Esophagus muscularis mucosa (tissue), 4 donors: ENCODE measurements around the gene OSBP2. TPM values are rescaled to one million over a fixed set of nuclear protein-coding genes. Genes with fewer than 3 reads are reported as not detected.

Experiments used
- DNase-seq: peaks from one replicate; pipeline ENCODE4 v3.0.0-alpha.2; 2017; ENCODE audit errors: extremely low spot score
- H3K27ac ChIP-seq, 4 donors: fragments of 200-600 bp; sonication (generic); replicated peaks in 1 of 4; 1 replicate in 3 of 4; 2 replicates in 1 of 4; pipeline ENCODE4 v1.5.1; 2016 to 2019; ENCODE audit warnings: mild to moderate bottlenecking in 1 of 4
- H3K27me3 ChIP-seq, 4 donors: fragments of 200-600 bp; sonication (generic); one replicate each; pipeline versions ENCODE4 v1.5.1 to v1.6.0; 2016 to 2019
- H3K36me3 ChIP-seq, 4 donors: fragments of 200-600 bp; sonication (generic); one replicate each; pipeline ENCODE4 v1.5.1; 2016 to 2019
- H3K4me1 ChIP-seq, 4 donors: fragments of 200-600 bp; sonication (generic); one replicate each; pipeline ENCODE4 v1.5.1; 2016 to 2019
- H3K4me3 ChIP-seq, 4 donors: fragments of 200-600 bp; sonication (generic); 1 replicate in 2 of 4; 2 replicates in 2 of 4; pipeline ENCODE4 v1.5.1; 2016 to 2019; ENCODE audit warnings: mild to moderate bottlenecking in 4 of 4, moderate library complexity in 1 of 4
- H3K9me3 ChIP-seq, 4 donors: fragments of 200-600 bp; sonication (generic); 1 replicate in 3 of 4; 2 replicates in 1 of 4; pipeline ENCODE4 v1.5.1; 2016 to 2019
- CTCF ChIP-seq, 3 experiments: fragments of 200-600 bp in 2 of 3; fragments of 450-650 bp in 1 of 3; sonication (generic) in 2 of 3; IDR thresholded peaks; one replicate each; pipeline ENCODE4 v1.5.1; 2017 to 2019; ENCODE audit warnings: antibody characterized with exemption in 3 of 3, mild to moderate bottlenecking in 2 of 3, moderate library complexity in 1 of 3
- EP300 ChIP-seq: sonication (generic); formaldehyde crosslinking; IDR thresholded peaks from one replicate; pipeline ENCODE4 v1.6.1; 2017; ENCODE audit warnings: antibody characterized with exemption
- POLR2A ChIP-seq: fragments of 450-650 bp; IDR thresholded peaks from one replicate; pipeline ENCODE4 v1.6.1; 2017; ENCODE audit warnings: antibody characterized with exemption, moderate library complexity, mild to moderate bottlenecking, low read depth
- POLR2AphosphoS5 ChIP-seq, 2 donors: sonication (generic); formaldehyde crosslinking; IDR thresholded peaks; one replicate each; pipeline ENCODE4 v1.6.1; 2017; ENCODE audit warnings: antibody characterized with exemption in 2 of 2
- WGBS: methylation state at CpG from one replicate; pipeline ENCODE4 v1.1.5; 2018; 5-methylcytosine and 5-hydroxymethylcytosine counted together
- intact Hi-C: fragments of 100-400 bp; cut with DNase I; formaldehyde crosslinking; loops from one replicate; pipeline ENCODE4 v1.15.1; 2023
- total RNA-seq, 4 donors: library from RNA; depleted of rRNA; stranded (reverse); fragments of >200 nt; gene quantifications; one replicate each; pipeline versions ENCODE4 v1.1.0 to v1.2.1, GENCODE V29; 2016

OSBP2 gene
- total RNA-seq, 4 donors from 2014 or later: 0.42 to 4.6 (median 2.9) TPM

- Histone ChIP-seq H3K4me1 (peaks cover 9 to 25% (median 24%) of the 10 kb centered on the region in 4 donors), H3K27me3 (no peaks in the 10 kb centered on the region), H3K9me3 (no peaks in the 10 kb centered on the region), H3K27ac (peak overlapping the region; percentile 61 to 65 (median 62)), H3K36me3 (peaks cover 0 to 29% (median 20%) of the 10 kb centered on the region in 4 donors), H3K4me3 (peak overlapping the region; percentile 79 to 91 (median 81))
- no peak for DNase-seq
- intact Hi-C loops: loop anchor here (2.0 kb wide), 1 partner anchor 32 kb away; the partner anchor contains the start of gene SLC35E4
- no peak for TF ChIP-seq POLR2AphosphoS5 (IDR thresholded peaks at IDR 0.05)
- no peak for TF ChIP-seq EP300
- no peak for TF ChIP-seq CTCF (IDR thresholded peaks at IDR 0.05)
- TF ChIP-seq POLR2A: no peak
- WGBS: 4% methylated on average over 15 of the region's 18 CpGs
Measured at GRCh38 chr22:30667107-30667493, 27.6 kb upstream of the OSBP2 start.

- DNase-seq: peak; percentile 98
- Histone ChIP-seq H3K9me3 (no peaks in the 10 kb centered on the region), H3K27me3 (no peaks in the 10 kb centered on the region), H3K4me3 (peak within 1 kb of the TSS; percentile 79 to 91 (median 81)), H3K36me3 (peaks cover 0 to 22% (median 16%) of the 10 kb centered on the region in 4 donors), H3K4me1 (peaks cover 9 to 25% (median 24%) of the 10 kb centered on the region in 4 donors), H3K27ac (peak within 1 kb of the TSS; percentile 61 to 65 (median 62))
- TF ChIP-seq EP300 (no peak), CTCF (IDR thresholded peaks at IDR 0.05) (peak; percentile 13 to 51 (median 32)), POLR2A (no peak), POLR2AphosphoS5 (IDR thresholded peaks at IDR 0.05) (peak; percentile 79 to 89)
- WGBS: 4% methylated on average over 4 of the region's 77 CpGs
- intact Hi-C loops: loop anchor here (2.0 kb wide), 1 partner anchor 33 kb away; the partner anchor contains the start of gene SLC35E4
Measured at GRCh38 chr22:30667494-30668385, 26.9 kb upstream of the OSBP2 start, which contains the start of gene DUSP18. TSS of gene DUSP18 (minus strand) at chr22:30667875. CDS start at chr22:30664003, 3,872 bp downstream.

GRCh38 chr22:30668386-30668710 is 26.3 kb upstream of the OSBP2 start:
- peak overlapping the region; percentile 61 to 65 (median 62) for H3K27ac ChIP-seq
- no peaks in the 10 kb centered on the region for H3K27me3 ChIP-seq
- peaks cover 0 to 16% (median 10%) of the 10 kb centered on the region in 4 donors for H3K36me3 ChIP-seq
- WGBS: 32% methylated on average over 10 of the region's 10 CpGs
- peak overlapping the region; percentile 79 to 91 (median 81) for H3K4me3 ChIP-seq
- intact Hi-C loops: no loop called here
- no peaks in the 10 kb centered on the region for H3K9me3 ChIP-seq
- peaks cover 9 to 25% (median 24%) of the 10 kb centered on the region in 4 donors for H3K4me1 ChIP-seq
- TF ChIP-seq EP300 (no peak), CTCF (IDR thresholded peaks at IDR 0.05) (no peak), POLR2A (no peak), POLR2AphosphoS5 (IDR thresholded peaks at IDR 0.05) (no peak)
- no peak for DNase-seq

- Histone ChIP-seq H3K27me3 (peaks cover 0 to 8% (median 0%) of the 10 kb centered on the region in 4 donors), H3K4me1 (peaks cover 9 to 21% (median 19%) of the 10 kb centered on the region in 4 donors), H3K36me3 (no peaks in the 10 kb centered on the region), H3K4me3 (no peak overlapping the region), H3K9me3 (no peaks in the 10 kb centered on the region), H3K27ac (no peak overlapping the region)
- no peak for DNase-seq
- intact Hi-C loops: no loop called here
- WGBS: 82% methylated on average over 3 of the region's 3 CpGs
- TF ChIP-seq EP300 (no peak), CTCF (IDR thresholded peaks at IDR 0.05) (no peak), POLR2A (no peak), POLR2AphosphoS5 (IDR thresholded peaks at IDR 0.05) (no peak)
Measured at GRCh38 chr22:30671071-30671470, 23.6 kb upstream of the OSBP2 start.
